Neural cell (in vitro differentiated cells): ENCODE results near the gene SLC10A3. TPM values are rescaled to one million over a fixed set of nuclear protein-coding genes. Genes with fewer than 3 reads are reported as not detected.

Experiments used
- H2AFZ ChIP-seq: fragments of 200-600, 300-800 bp; sonication (generic), shearing (Covaris generic); 2 replicates; pipeline ENCODE4 v1.6.0; 2014; ENCODE audit warnings: low read depth, mild to moderate bottlenecking, antibody characterized with exemption, low read length, moderate library complexity
- H3F3A ChIP-seq: fragments of 200-600 bp; shearing (Covaris generic); 2 replicates; pipeline ENCODE4 v1.6.1; 2016; ENCODE audit warnings: mild to moderate bottlenecking, moderate library complexity, mixed read lengths, antibody characterized with exemption, low read length; ENCODE audit not compliant: insufficient read depth, poor library complexity, severe bottlenecking
- H3K27ac ChIP-seq: fragments of 200-600, 300-800 bp; sonication (generic), shearing (Covaris generic); 2 replicates; pipeline ENCODE4 v1.5.1; 2014; ENCODE audit warnings: mild to moderate bottlenecking, low read length, moderate library complexity
- H3K27me3 ChIP-seq: fragments of 300-800, 200-600 bp; sonication (generic), shearing (Covaris generic); 2 replicates; pipeline ENCODE4 v1.6.0; 2014; ENCODE audit warnings: mild to moderate bottlenecking, low read depth, low read length, moderate library complexity; ENCODE audit not compliant: insufficient read depth
- H3K36me3 ChIP-seq: fragments of 300-800, 200-600 bp; sonication (generic), shearing (Covaris generic); 2 replicates; pipeline ENCODE4 v1.5.1; 2014; ENCODE audit warnings: mild to moderate bottlenecking, antibody characterized with exemption, low read length, moderate library complexity; ENCODE audit not compliant: insufficient read depth
- H3K4me2 ChIP-seq: fragments of 300-800, 200-600 bp; sonication (generic), shearing (Covaris generic); 2 replicates; pipeline ENCODE4 v1.6.0; 2014; ENCODE audit warnings: mild to moderate bottlenecking, low read length
- H3K4me3 ChIP-seq: fragments of 300-800, 200-600 bp; sonication (generic), shearing (Covaris generic); 2 replicates; pipeline ENCODE4 v1.5.1; 2014; ENCODE audit warnings: mild to moderate bottlenecking, low read length, moderate library complexity
- H3K79me2 ChIP-seq: fragments of 200-600 bp; shearing (Covaris generic); replicated peaks from 2 replicates; pipeline ENCODE4 v1.6.0; 2014; ENCODE audit warnings: mild to moderate bottlenecking, low read length, moderate library complexity; ENCODE audit not compliant: insufficient read depth
- H3K9ac ChIP-seq: fragments of 300-800, 200-600 bp; sonication (generic), shearing (Covaris generic); 2 replicates; pipeline ENCODE4 v1.6.1; 2016; ENCODE audit warnings: mild to moderate bottlenecking, low read length, mixed read lengths
- H3K9me2 ChIP-seq: fragments of 200-600 bp; shearing (Covaris generic); 2 replicates; pipeline ENCODE4 v1.6.1; 2016; ENCODE audit warnings: mild to moderate bottlenecking, low read length, mixed read lengths; ENCODE audit not compliant: insufficient read depth
- H3K9me3 ChIP-seq: fragments of 200-600, 300-800 bp; sonication (generic), shearing (Covaris generic); 2 replicates; pipeline ENCODE4 v1.6.1; 2016; ENCODE audit warnings: mild to moderate bottlenecking, mixed run types, low read length, moderate library complexity, mixed read lengths
- H4K20me1 ChIP-seq: fragments of 200-600 bp; shearing (Covaris generic); 2 replicates; pipeline ENCODE4 v1.6.1; 2016; ENCODE audit warnings: mild to moderate bottlenecking, mixed run types; ENCODE audit not compliant: insufficient read depth
- EP300 ChIP-seq: fragments of 450-650 bp; conservative IDR thresholded peaks from 2 replicates; pipeline ENCODE4 v1.6.1; 2014; ENCODE audit warnings: antibody characterized with exemption, mild to moderate bottlenecking, moderate library complexity; ENCODE audit not compliant: poor library complexity, severe bottlenecking
- EZH2 ChIP-seq: fragments of 200-600, 300-800 bp; shearing (Covaris generic), sonication (generic); IDR thresholded peaks from 2 replicates; pipeline ENCODE4 v1.6.1; 2014; ENCODE audit warnings: antibody characterized with exemption, low read length, borderline replicate concordance, mild to moderate bottlenecking; ENCODE audit not compliant: insufficient read depth, poor library complexity, severe bottlenecking
- MXI1 ChIP-seq: fragments of 450-650 bp; conservative IDR thresholded peaks from 2 replicates; pipeline ENCODE4 v1.6.1; 2014; ENCODE audit warnings: antibody characterized with exemption, mild to moderate bottlenecking; ENCODE audit not compliant: poor library complexity, severe bottlenecking
- POLR2AphosphoS5 ChIP-seq: IDR thresholded peaks from 2 replicates; pipeline ENCODE4 v1.6.1; 2012
- RAD21 ChIP-seq: fragments of 450-650 bp; conservative IDR thresholded peaks from 2 replicates; pipeline ENCODE4 v1.6.1; 2014; ENCODE audit warnings: antibody characterized with exemption, mild to moderate bottlenecking, moderate library complexity
- SMC3 ChIP-seq: fragments of 450-650 bp; conservative IDR thresholded peaks from 2 replicates; pipeline ENCODE4 v1.6.1; 2014; ENCODE audit warnings: antibody characterized with exemption, mild to moderate bottlenecking, moderate library complexity; ENCODE audit not compliant: poor library complexity
- TAF1 ChIP-seq: IDR thresholded peaks from 2 replicates; pipeline ENCODE4 v1.6.1; 2012; ENCODE audit warnings: low read depth
- polyA plus RNA-seq: library from polyadenylated mRNA; depleted of rRNA; stranded (reverse); fragments of >200 nt; gene quantifications from 2 replicates; pipeline ENCODE4 v1.2.3, GENCODE V29; 2014
- TF ChIP-seq, protein P1 (sequence below): IDR thresholded peaks from 2 replicates; pipeline ENCODE4 v1.6.1; 2012; ENCODE audit warnings: borderline replicate concordance
- TF ChIP-seq, protein P2 (sequence below): fragments of 450-650 bp; IDR thresholded peaks from 2 replicates; pipeline ENCODE4 v1.5.1; 2014; ENCODE audit warnings: antibody characterized with exemption, mild to moderate bottlenecking, moderate library complexity; ENCODE audit not compliant: poor library complexity, severe bottlenecking

The SLC10A3 gene
- polyA plus RNA-seq, 1 donor from 2014 or later: 2.7 TPM

DNA sequence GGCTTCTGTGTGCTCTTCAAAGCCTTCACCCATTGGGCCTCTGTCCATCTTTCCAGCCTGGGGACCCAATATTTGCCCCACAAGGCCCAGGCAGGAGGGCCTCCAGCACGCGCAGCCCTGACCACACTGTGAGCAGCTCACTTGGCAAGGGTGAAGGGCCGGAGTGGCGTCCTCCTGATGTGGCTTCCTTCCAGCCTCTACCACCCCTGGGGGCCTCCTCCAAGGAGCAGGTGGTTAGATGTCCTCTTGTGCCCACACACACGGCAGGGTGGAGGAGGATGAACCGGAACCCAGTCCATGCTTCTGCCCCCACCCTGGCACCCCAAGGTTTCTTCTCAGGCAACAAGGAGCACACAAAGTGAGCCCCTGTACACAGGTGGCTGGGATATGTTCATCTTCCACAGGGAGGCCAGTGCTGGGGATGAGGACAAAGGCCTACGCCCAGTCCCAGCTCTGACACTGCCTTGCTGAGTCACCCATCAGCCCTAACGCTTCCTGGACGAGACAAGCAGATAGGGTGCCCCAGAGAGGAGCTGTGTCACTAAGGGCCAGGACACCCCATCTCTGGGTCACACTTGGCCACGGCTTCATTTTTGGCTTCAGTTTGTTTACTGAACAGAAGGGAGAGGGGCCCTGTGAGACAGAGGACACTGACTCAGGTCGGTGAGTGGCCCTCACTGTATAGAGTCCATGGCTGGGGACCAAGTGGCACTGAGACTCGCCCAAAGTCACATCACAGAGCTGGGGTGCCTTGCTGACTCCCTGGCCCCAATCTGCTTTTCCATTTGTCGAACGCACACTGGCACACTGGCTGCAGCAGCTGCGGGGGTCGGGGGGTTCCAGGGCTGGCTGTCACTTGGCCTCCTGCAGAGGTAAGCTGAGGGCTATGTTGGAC, 5.9 kb downstream of the SLC10A3 start:
- H3K9me3 ChIP-seq: no peaks in the 10 kb centered on the region
- no peaks in the 10 kb centered on the region for H3K9me2 ChIP-seq
- H3K27ac ChIP-seq: no peak overlapping the region
- no peaks in the 10 kb centered on the region for H3K36me3 ChIP-seq
- no peak overlapping the region for H2AFZ ChIP-seq
- no peak for TF ChIP-seq EP300
- TF ChIP-seq POLR2AphosphoS5: no peak
- TF ChIP-seq, protein P1, sequence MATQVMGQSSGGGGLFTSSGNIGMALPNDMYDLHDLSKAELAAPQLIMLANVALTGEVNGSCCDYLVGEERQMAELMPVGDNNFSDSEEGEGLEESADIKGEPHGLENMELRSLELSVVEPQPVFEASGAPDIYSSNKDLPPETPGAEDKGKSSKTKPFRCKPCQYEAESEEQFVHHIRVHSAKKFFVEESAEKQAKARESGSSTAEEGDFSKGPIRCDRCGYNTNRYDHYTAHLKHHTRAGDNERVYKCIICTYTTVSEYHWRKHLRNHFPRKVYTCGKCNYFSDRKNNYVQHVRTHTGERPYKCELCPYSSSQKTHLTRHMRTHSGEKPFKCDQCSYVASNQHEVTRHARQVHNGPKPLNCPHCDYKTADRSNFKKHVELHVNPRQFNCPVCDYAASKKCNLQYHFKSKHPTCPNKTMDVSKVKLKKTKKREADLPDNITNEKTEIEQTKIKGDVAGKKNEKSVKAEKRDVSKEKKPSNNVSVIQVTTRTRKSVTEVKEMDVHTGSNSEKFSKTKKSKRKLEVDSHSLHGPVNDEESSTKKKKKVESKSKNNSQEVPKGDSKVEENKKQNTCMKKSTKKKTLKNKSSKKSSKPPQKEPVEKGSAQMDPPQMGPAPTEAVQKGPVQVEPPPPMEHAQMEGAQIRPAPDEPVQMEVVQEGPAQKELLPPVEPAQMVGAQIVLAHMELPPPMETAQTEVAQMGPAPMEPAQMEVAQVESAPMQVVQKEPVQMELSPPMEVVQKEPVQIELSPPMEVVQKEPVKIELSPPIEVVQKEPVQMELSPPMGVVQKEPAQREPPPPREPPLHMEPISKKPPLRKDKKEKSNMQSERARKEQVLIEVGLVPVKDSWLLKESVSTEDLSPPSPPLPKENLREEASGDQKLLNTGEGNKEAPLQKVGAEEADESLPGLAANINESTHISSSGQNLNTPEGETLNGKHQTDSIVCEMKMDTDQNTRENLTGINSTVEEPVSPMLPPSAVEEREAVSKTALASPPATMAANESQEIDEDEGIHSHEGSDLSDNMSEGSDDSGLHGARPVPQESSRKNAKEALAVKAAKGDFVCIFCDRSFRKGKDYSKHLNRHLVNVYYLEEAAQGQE: no peak
- TF ChIP-seq SMC3: no peak
- TF ChIP-seq MXI1: no peak
- TF ChIP-seq TAF1: no peak
- TF ChIP-seq, protein P2, sequence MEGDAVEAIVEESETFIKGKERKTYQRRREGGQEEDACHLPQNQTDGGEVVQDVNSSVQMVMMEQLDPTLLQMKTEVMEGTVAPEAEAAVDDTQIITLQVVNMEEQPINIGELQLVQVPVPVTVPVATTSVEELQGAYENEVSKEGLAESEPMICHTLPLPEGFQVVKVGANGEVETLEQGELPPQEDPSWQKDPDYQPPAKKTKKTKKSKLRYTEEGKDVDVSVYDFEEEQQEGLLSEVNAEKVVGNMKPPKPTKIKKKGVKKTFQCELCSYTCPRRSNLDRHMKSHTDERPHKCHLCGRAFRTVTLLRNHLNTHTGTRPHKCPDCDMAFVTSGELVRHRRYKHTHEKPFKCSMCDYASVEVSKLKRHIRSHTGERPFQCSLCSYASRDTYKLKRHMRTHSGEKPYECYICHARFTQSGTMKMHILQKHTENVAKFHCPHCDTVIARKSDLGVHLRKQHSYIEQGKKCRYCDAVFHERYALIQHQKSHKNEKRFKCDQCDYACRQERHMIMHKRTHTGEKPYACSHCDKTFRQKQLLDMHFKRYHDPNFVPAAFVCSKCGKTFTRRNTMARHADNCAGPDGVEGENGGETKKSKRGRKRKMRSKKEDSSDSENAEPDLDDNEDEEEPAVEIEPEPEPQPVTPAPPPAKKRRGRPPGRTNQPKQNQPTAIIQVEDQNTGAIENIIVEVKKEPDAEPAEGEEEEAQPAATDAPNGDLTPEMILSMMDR: no peak
- TF ChIP-seq RAD21: no peak
- TF ChIP-seq EZH2: no peak
- no peak overlapping the region for H3K4me3 ChIP-seq
- no peaks in the 10 kb centered on the region for H3F3A ChIP-seq
- H4K20me1 ChIP-seq: no peaks in the 10 kb centered on the region
- no peaks in the 10 kb centered on the region for H3K27me3 ChIP-seq
- no peak overlapping the region for H3K9ac ChIP-seq
- H3K4me2 ChIP-seq: no peak overlapping the region
- no peaks in the 10 kb centered on the region for H3K79me2 ChIP-seq

DNA sequence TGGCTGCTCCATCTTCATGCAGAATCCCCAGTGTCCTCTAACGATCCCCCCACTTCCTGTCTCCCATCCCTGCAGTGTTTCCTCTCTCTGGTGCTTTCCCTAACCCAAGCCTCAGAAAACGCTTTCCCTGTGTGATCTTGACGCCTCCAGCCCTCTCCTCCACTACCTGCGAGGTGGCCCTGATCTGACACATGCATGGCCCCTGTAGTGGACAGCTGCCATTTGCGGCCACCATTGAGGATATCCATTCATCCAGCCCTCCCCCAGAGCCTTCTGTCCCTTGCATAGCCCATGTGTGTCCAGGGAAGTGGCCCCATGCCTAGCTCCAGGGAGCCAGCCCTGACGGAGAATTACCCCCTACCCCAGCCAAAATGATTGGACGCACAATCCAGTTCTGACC, 7.1 kb downstream of the SLC10A3 start:
- H3K4me3 ChIP-seq: no peak overlapping the region
- no peak for TF ChIP-seq SMC3
- no peak for TF ChIP-seq POLR2AphosphoS5
- TF ChIP-seq, protein P1: no peak
- TF ChIP-seq EZH2: no peak
- TF ChIP-seq RAD21: no peak
- TF ChIP-seq TAF1: no peak
- TF ChIP-seq MXI1: no peak
- TF ChIP-seq, protein P2: no peak
- TF ChIP-seq EP300: no peak
- no peak overlapping the region for H3K27ac ChIP-seq
- no peaks in the 10 kb centered on the region for H4K20me1 ChIP-seq
- H3K4me2 ChIP-seq: no peak overlapping the region
- no peak overlapping the region for H2AFZ ChIP-seq
- H3K79me2 ChIP-seq: no peaks in the 10 kb centered on the region
- H3K9me2 ChIP-seq: no peaks in the 10 kb centered on the region
- H3K27me3 ChIP-seq: no peaks in the 10 kb centered on the region
- H3K9ac ChIP-seq: no peak overlapping the region
- H3K9me3 ChIP-seq: no peaks in the 10 kb centered on the region
- H3F3A ChIP-seq: no peaks in the 10 kb centered on the region
- H3K36me3 ChIP-seq: no peaks in the 10 kb centered on the region
